GM12891 (cell line): Measurements from ENCODE around the gene HLA-F.

Source experiments
- PAX5 ChIP-seq: IDR thresholded peaks from 2 replicates; pipeline ENCODE4 v1.6.1; 2011; ENCODE audit warnings: low read length, moderate library complexity, mild to moderate bottlenecking; ENCODE audit not compliant: insufficient read depth, severe bottlenecking
- POLR2A ChIP-seq: IDR thresholded peaks from 2 replicates; pipeline ENCODE4 v1.6.1; 2011; ENCODE audit warnings: low read depth, low read length, control low read depth
- POLR2AphosphoS5 ChIP-seq: IDR thresholded peaks from 2 replicates; pipeline ENCODE4 v1.6.1; 2011; ENCODE audit warnings: low read depth, low read length, control low read depth
- POU2F2 ChIP-seq: IDR thresholded peaks from 2 replicates; pipeline ENCODE4 v1.6.1; 2011; ENCODE audit warnings: low read depth, mild to moderate bottlenecking, control low read depth, low read length, moderate library complexity
- TAF1 ChIP-seq: IDR thresholded peaks from 2 replicates; pipeline ENCODE4 v1.6.1; 2011; ENCODE audit warnings: low read depth, low read length, control low read depth

DNA sequence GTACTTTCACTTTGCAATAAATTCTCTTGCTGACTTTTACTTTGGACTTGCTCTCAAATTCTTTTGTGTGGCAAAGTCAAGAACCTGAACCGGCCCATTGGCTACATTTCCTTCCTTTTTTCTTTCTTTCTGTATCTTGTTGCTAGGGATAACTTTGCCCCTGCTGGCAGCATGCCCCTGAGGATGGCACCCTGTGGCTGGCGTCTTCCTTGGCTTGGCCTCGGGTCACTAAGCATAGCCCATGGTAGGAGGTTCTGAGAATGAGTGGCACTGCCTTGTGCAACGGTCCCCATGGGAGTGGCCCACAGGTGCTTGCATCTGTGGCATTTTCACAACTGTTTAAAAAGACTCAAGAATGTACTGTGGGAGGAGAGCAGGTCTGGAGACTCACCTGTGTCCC lies 14.0 kb upstream of the HLA-F start:
- TF ChIP-seq POLR2AphosphoS5 (no peak), POLR2A (no peak), TAF1 (no peak), POU2F2 (no peak), PAX5 (no peak)
